H1 (cell line): ENCODE measurements around the gene RBMX. TPM values are rescaled to one million over a fixed set of nuclear protein-coding genes. Genes with fewer than 3 reads are reported as not detected.

Experiments used
- CTCF ChIA-PET: fragments of 300-600 bp; sonication (Branson Sonifier 250); formaldehyde crosslinking; loops from one replicate; lab custom pipeline; 2021; ENCODE audit not compliant: partially characterized antibody; lab: Charles Lee
- POLR2A ChIA-PET: fragments of 300-600 bp; sonication (Branson Sonifier 250); formaldehyde crosslinking; loops from one replicate; lab custom pipeline; 2021; ENCODE audit warnings: inconsistent platforms; ENCODE audit not compliant: partially characterized antibody; lab: Charles Lee
- DNase-seq, 2 experiments: peaks; one replicate each; pipeline versions ENCODE4 v3.0.0 to v3.0.0-alpha.2; 2010 to 2022; ENCODE audit warnings: low spot score in 2 of 2, low read depth in 1 of 2, mixed read lengths in 1 of 2
- FAIRE-seq: peaks from 2 replicates; lab custom pipeline; 2011; peaks lifted over from hg19 to GRCh38; lab: Jason Lieb, UNC
- H2AFZ ChIP-seq: 2 replicates; pipeline ENCODE4 v1.8.1; 2012; ENCODE audit warnings: low read length, inconsistent platforms
- H2AK5ac ChIP-seq: 2 replicates; pipeline ENCODE4 v1.6.1; 2013; ENCODE audit warnings: low read depth, low read length
- H2BK120ac ChIP-seq: replicated peaks from 2 replicates; pipeline ENCODE3; 2013; ENCODE audit warnings: low read depth, low read length, inconsistent platforms
- H2BK12ac ChIP-seq: 2 replicates; pipeline ENCODE4 v1.6.1; 2013; ENCODE audit warnings: low read depth, low read length
- H2BK15ac ChIP-seq: 2 replicates; pipeline ENCODE4 v1.6.1; 2013; ENCODE audit warnings: low read length
- H2BK20ac ChIP-seq: 2 replicates; pipeline ENCODE4 v1.6.1; 2013; ENCODE audit warnings: low read length
- H2BK5ac ChIP-seq: 2 replicates; pipeline ENCODE4 v1.6.1; 2013; ENCODE audit warnings: low read depth, low read length
- H3K14ac ChIP-seq: 2 replicates; pipeline ENCODE4 v1.6.1; 2013; ENCODE audit warnings: inconsistent platforms; ENCODE audit not compliant: insufficient read length
- H3K18ac ChIP-seq: 2 replicates; pipeline ENCODE4 v1.6.1; 2013; ENCODE audit warnings: low read length; ENCODE audit errors: extremely low read depth
- H3K23ac ChIP-seq: 2 replicates; pipeline ENCODE4 v1.6.1; 2013; ENCODE audit warnings: inconsistent platforms; ENCODE audit not compliant: insufficient read length
- H3K23me2 ChIP-seq: 2 replicates; pipeline ENCODE4 v1.6.1; 2013; ENCODE audit warnings: low read depth, low read length
- H3K27ac ChIP-seq: 2 replicates; pipeline ENCODE4 v1.6.1; 2011; ENCODE audit warnings: low read depth, low read length, inconsistent platforms
- H3K27me3 ChIP-seq, 4 experiments: replicated peaks in 1 of 4; 1 replicate in 1 of 4; 2 replicates in 3 of 4; pipeline versions ENCODE4 v1.6.1 to v1.8.1; 2011 to 2013; ENCODE audit warnings: low read length in 3 of 4, mild to moderate bottlenecking in 3 of 4, inconsistent platforms in 2 of 4, mixed read lengths in 2 of 4, moderate library complexity in 1 of 4; ENCODE audit not compliant: control insufficient read depth in 3 of 4, insufficient read depth in 3 of 4; ENCODE audit errors: extremely low read depth in 1 of 4
- H3K36me3 ChIP-seq, 4 experiments: 2 replicates each; pipeline versions ENCODE4 v1.6.1 to v1.8.1; 2011 to 2013; ENCODE audit warnings: mild to moderate bottlenecking in 4 of 4, low read length in 3 of 4, moderate library complexity in 2 of 4, control low read depth in 1 of 4, inconsistent platforms in 1 of 4; ENCODE audit not compliant: insufficient read depth in 4 of 4, control insufficient read depth in 2 of 4
- H3K4ac ChIP-seq: replicated peaks from 2 replicates; pipeline ENCODE3; 2013; ENCODE audit warnings: low read length, low read depth, mixed read lengths, inconsistent platforms; ENCODE audit not compliant: insufficient read length
- H3K4me1 ChIP-seq, 4 experiments: replicated peaks in 1 of 4; 1 replicate in 1 of 4; 2 replicates in 3 of 4; pipeline versions ENCODE4 v1.6.1 to v1.8.1; 2011 to 2013; ENCODE audit warnings: low read length in 3 of 4, inconsistent platforms in 2 of 4, mixed read lengths in 1 of 4; ENCODE audit not compliant: insufficient read depth in 4 of 4, control insufficient read depth in 3 of 4
- H3K4me2 ChIP-seq, 2 experiments: 2 replicates each; pipeline versions ENCODE4 v1.6.1 to v1.8.1; 2011 to 2013; ENCODE audit warnings: low read depth in 2 of 2, low read length in 2 of 2, control low read depth in 1 of 2, inconsistent platforms in 1 of 2, mild to moderate bottlenecking in 1 of 2; ENCODE audit not compliant: insufficient read depth in 1 of 2
- H3K4me3 ChIP-seq, 4 experiments: fragments of 200-600, 300-600 bp in 1 of 4; sonication (generic), shearing (Covaris generic), sonication (Bioruptor Twin) in 1 of 4; 2 replicates each; pipeline versions ENCODE4 v1.5.1 to v1.8.1; 2011 to 2016; ENCODE audit warnings: low read length in 4 of 4, low read depth in 3 of 4, control low read depth in 2 of 4, inconsistent platforms in 2 of 4, mild to moderate bottlenecking in 2 of 4, mixed read lengths in 1 of 4, moderate library complexity in 1 of 4; ENCODE audit not compliant: insufficient read depth in 2 of 4; ENCODE audit errors: extremely low read depth in 1 of 4
- H3K56ac ChIP-seq: replicated peaks from 2 replicates; pipeline ENCODE3; 2013; ENCODE audit warnings: low read depth, mild to moderate bottlenecking, mixed read lengths, low read length, inconsistent platforms; ENCODE audit not compliant: insufficient read length
- H3K79me1 ChIP-seq: 2 replicates; pipeline ENCODE4 v1.6.1; 2013; ENCODE audit warnings: low read depth, low read length, control low read depth
- H3K79me2 ChIP-seq, 2 experiments: 2 replicates each; pipeline versions ENCODE4 v1.6.1 to v1.8.1; 2012 to 2013; ENCODE audit warnings: low read length in 2 of 2, mild to moderate bottlenecking in 2 of 2, inconsistent platforms in 1 of 2; ENCODE audit not compliant: insufficient read depth in 2 of 2, control insufficient read depth in 1 of 2
- H3K9ac ChIP-seq, 4 experiments: replicated peaks in 1 of 4; 1 replicate in 1 of 4; 2 replicates in 3 of 4; pipeline versions ENCODE4 v1.6.1 to v1.8.1; 2011 to 2013; ENCODE audit warnings: low read depth in 3 of 4, low read length in 3 of 4, control low read depth in 2 of 4, mild to moderate bottlenecking in 2 of 4, moderate library complexity in 2 of 4, inconsistent platforms in 1 of 4; ENCODE audit errors: extremely low read depth in 1 of 4
- H3K9me3 ChIP-seq, 2 experiments: 2 replicates each; pipeline versions ENCODE4 v1.6.1 to v1.8.1; 2012 to 2013; ENCODE audit warnings: mild to moderate bottlenecking in 2 of 2, moderate library complexity in 2 of 2, control low read depth in 1 of 2, inconsistent platforms in 1 of 2, low read depth in 1 of 2, low read length in 1 of 2, mixed read lengths in 1 of 2; ENCODE audit not compliant: insufficient read depth in 2 of 2
- H4K20me1 ChIP-seq, 2 experiments: replicated peaks in 1 of 2; 2 replicates each; pipeline versions ENCODE3 to v1.8.1; 2011 to 2013; ENCODE audit warnings: inconsistent platforms in 2 of 2, low read length in 2 of 2, mild to moderate bottlenecking in 1 of 2; ENCODE audit not compliant: insufficient read depth in 2 of 2, control insufficient read depth in 1 of 2
- H4K5ac ChIP-seq: 2 replicates; pipeline ENCODE4 v1.6.1; 2013; ENCODE audit warnings: low read length, low read depth, mixed read lengths, inconsistent platforms; ENCODE audit not compliant: insufficient read length
- H4K8ac ChIP-seq: 2 replicates; pipeline ENCODE4 v1.8.0; 2013; ENCODE audit warnings: mild to moderate bottlenecking, moderate library complexity, low read length, inconsistent platforms; ENCODE audit not compliant: insufficient read depth; ENCODE audit errors: extremely low read depth
- H4K91ac ChIP-seq: replicated peaks from 2 replicates; pipeline ENCODE3; 2013; ENCODE audit warnings: low read length, mixed read lengths, inconsistent platforms; ENCODE audit not compliant: insufficient read length
- ASH2L ChIP-seq: fragments of 200-600, 300-600 bp; sonication (generic); IDR thresholded peaks from one replicate; pipeline ENCODE4 v1.7.1; 2017; ENCODE audit warnings: low read length
- BCL11A ChIP-seq, 2 experiments: IDR thresholded peaks; one replicate each; pipeline ENCODE4 v1.6.1; 2011; ENCODE audit warnings: low read depth in 2 of 2, low read length in 2 of 2, mild to moderate bottlenecking in 2 of 2
- BRCA1 ChIP-seq: IDR thresholded peaks from 2 replicates; pipeline ENCODE4 v1.6.1; 2012; ENCODE audit warnings: low read depth, low read length, improper control_type of control experiment
- EP300 ChIP-seq, 2 experiments: IDR thresholded peaks; 1 replicate in 1 of 2; 2 replicates in 1 of 2; pipeline ENCODE4 v1.6.1; 2011 to 2012; ENCODE audit warnings: low read depth in 2 of 2, low read length in 2 of 2, mild to moderate bottlenecking in 2 of 2, borderline replicate concordance in 1 of 2, inconsistent platforms in 1 of 2, moderate library complexity in 1 of 2
- KDM1A ChIP-seq: fragments of 200-600, 300-600 bp; sonication (generic); IDR thresholded peaks from 2 replicates; pipeline ENCODE4 v1.7.1; 2016; ENCODE audit warnings: mild to moderate bottlenecking, low read length, borderline replicate concordance
- POLR2A ChIP-seq, 2 experiments: IDR thresholded peaks; 1 replicate in 1 of 2; 2 replicates in 1 of 2; pipeline ENCODE4 v1.6.1; 2011; ENCODE audit warnings: low read depth in 2 of 2, low read length in 2 of 2, mild to moderate bottlenecking in 2 of 2; ENCODE audit errors: control extremely low read depth in 1 of 2
- POLR2AphosphoS5 ChIP-seq: IDR thresholded peaks from 2 replicates; pipeline ENCODE4 v1.6.1; 2011; ENCODE audit warnings: low read depth, low read length
- RFX5 ChIP-seq: IDR thresholded peaks from 2 replicates; pipeline ENCODE4 v1.6.1; 2011; ENCODE audit warnings: low read depth, low read length, improper control_type of control experiment, borderline replicate concordance
- RNF2 ChIP-seq: fragments of 200-900, 300-1000 bp; sonication (generic); IDR thresholded peaks from 2 replicates; pipeline ENCODE4 v1.7.1; 2016; ENCODE audit warnings: borderline replicate concordance, low read depth, mild to moderate bottlenecking, antibody characterized with exemption, low read length; ENCODE audit not compliant: poor library complexity, severe bottlenecking; ENCODE audit errors: missing control alignments
- SP2 ChIP-seq: IDR thresholded peaks from 2 replicates; pipeline ENCODE4 v1.6.1; 2012; ENCODE audit warnings: mild to moderate bottlenecking, low read length, inconsistent platforms
- SUZ12 ChIP-seq: fragments of 200-600 bp; sonication (generic); IDR thresholded peaks from 2 replicates; pipeline ENCODE4 v1.6.1; 2012; ENCODE audit warnings: mild to moderate bottlenecking, inconsistent platforms, low read length, moderate library complexity, mixed read lengths
- TEAD4 ChIP-seq: IDR thresholded peaks from 2 replicates; pipeline ENCODE4 v1.6.1; 2012; ENCODE audit warnings: low read depth, low read length, inconsistent platforms, mixed read lengths
- WGBS, 2 experiments: shearing (Covaris generic) in 1 of 2; methylation state at CpG; one replicate each; pipeline versions ENCODE4 v1.1.6 to v1.1.7; 2013 to 2015; ENCODE audit warnings: low lambda C conversion rate in 2 of 2, mixed read lengths in 2 of 2, inconsistent platforms in 1 of 2, low coverage in 1 of 2, missing lambda C conversion rate in 1 of 2; ENCODE audit not compliant: insufficient replicate concordance in 2 of 2, insufficient coverage in 1 of 2, insufficient read length in 1 of 2; ENCODE audit errors: extremely low coverage in 1 of 2, missing lambda C conversion rate in 1 of 2; 5-methylcytosine and 5-hydroxymethylcytosine counted together
- polyA plus RNA-seq, 7 experiments: library from polyadenylated mRNA; depleted of rRNA in 3 of 7; stranded (reverse) in 5 of 7; unstranded in 2 of 7; fragments of >200 nt in 5 of 7; fragments of 200-250 nt in 2 of 7; gene quantifications; 1 replicate in 5 of 7; 2 replicates in 1 of 7; 4 replicates in 1 of 7; pipeline versions ENCODE4 v1.2.1 to v1.2.3, GENCODE V29; 2011 to 2013; ENCODE audit warnings: missing spikeins in 2 of 7, mixed read lengths in 2 of 7
- total RNA-seq: library from RNA; stranded (reverse); fragmentation: NEBNext Ultra II Directional; extraction: Animal tissue kit (Norgen Biotek cat#: 25700); gene quantifications from 2 replicates; pipeline ENCODE4 v1.2.1, GENCODE V29; 2021

The RBMX gene
- total and polyA plus RNA-seq, 2 of the 8 experiments (the other 6 are each of a cell fraction or from before 2014, with no cell fraction given), result 213 to 476 TPM

DNA sequence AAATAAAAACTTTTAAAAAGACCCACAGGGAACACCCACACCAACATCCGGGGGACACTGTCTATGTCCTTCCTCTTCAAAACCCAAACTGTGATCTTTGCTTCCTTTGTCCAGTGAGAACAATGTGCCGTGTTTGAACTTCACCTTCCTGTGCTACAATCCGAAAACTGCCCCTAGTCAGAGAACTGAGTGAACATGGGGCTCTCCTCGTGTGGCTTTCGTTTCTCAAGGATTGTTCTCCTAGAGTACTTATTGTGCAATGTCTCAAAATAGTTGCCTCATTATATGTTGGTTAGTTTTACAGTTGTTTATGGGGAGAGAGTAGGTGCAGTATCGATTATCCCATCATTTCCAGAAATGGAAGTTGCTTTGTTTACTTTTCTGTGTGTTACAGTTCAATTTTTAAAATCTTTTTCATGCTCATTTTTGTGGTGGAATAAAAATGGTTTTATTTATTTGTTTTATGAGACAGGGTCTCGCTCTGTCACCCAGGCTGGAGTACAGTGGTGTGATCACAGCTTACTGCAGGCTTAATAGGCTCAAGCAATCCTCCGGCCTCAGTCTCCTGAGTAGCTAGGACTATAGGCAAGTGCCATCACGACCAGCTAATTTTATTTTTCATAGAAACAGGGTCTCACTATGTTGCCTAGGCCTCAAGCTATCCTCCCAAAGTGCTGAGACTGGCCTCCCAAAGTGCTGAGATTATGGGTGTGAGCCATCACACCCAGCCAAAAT, 29.9 kb downstream of the RBMX start:
- no peaks in the 10 kb centered on the region for H3K79me1 ChIP-seq
- H3K9ac ChIP-seq, result no peak overlapping the region
- H2BK120ac ChIP-seq, result no peak overlapping the region
- no peak overlapping the region for H3K27ac ChIP-seq
- no peak overlapping the region for H3K4me3 ChIP-seq
- H2BK15ac ChIP-seq, result no peak overlapping the region
- H4K5ac ChIP-seq, result no peak overlapping the region
- H3K4me1 ChIP-seq, result no peaks in the 10 kb centered on the region
- no peak overlapping the region for H3K18ac ChIP-seq
- H3K4ac ChIP-seq, result no peak overlapping the region
- ChIA-PET CTCF (interaction anchor here (0.6 kb wide), 1 partner anchor 1512 kb away, joined by 3 read pairs; no protein-coding TSS in a partner anchor), POLR2A (interaction anchor here (1.5 kb wide), 1 partner anchor 8 kb away, joined by 5 read pairs; no protein-coding TSS in a partner anchor)
- no peak overlapping the region for H2AK5ac ChIP-seq
- no peak for FAIRE-seq
- H3K27me3 ChIP-seq, result no peaks in the 10 kb centered on the region
- H3K79me2 ChIP-seq, result no peaks in the 10 kb centered on the region
- peaks cover 0 to 13% (median 4%) of the 10 kb centered on the region in 4 experiments; a peak in 4 of 8 replicates for H3K36me3 ChIP-seq
- H4K20me1 ChIP-seq, result no peaks in the 10 kb centered on the region
- no peaks in the 10 kb centered on the region for H3K9me3 ChIP-seq
- TF ChIP-seq POLR2AphosphoS5, result no peak
- no peak for TF ChIP-seq KDM1A
- no peak for TF ChIP-seq POLR2A (IDR thresholded peaks at IDR 0.05; ENCODE audit: control extremely low read depth in 1 of 2, low read depth in 2 of 2, low read length in 2 of 2)
- no peak for TF ChIP-seq ASH2L
- TF ChIP-seq TEAD4, result no peak
- TF ChIP-seq SUZ12, result no peak
- no peak for TF ChIP-seq RFX5
- TF ChIP-seq RNF2, result no peak
- TF ChIP-seq BCL11A (IDR thresholded peaks at IDR 0.05; ENCODE audit: low read depth in 2 of 2, low read length in 2 of 2), result no peak
- no peak for TF ChIP-seq BRCA1
- no peak for TF ChIP-seq EP300 (IDR thresholded peaks at IDR 0.05; ENCODE audit: borderline replicate concordance in 1 of 2, low read depth in 2 of 2, low read length in 2 of 2)
- TF ChIP-seq SP2, result no peak
- H2BK5ac ChIP-seq, result no peak overlapping the region
- H2AFZ ChIP-seq, result no peak overlapping the region
- no peak overlapping the region for H4K91ac ChIP-seq
- 87% methylated on average over 9 of the region's 9 CpGs; no CpG with 5 or more reads in 1 of the 2 experiments for WGBS, 2 experiments
- H2BK12ac ChIP-seq, result no peak overlapping the region
- H3K4me2 ChIP-seq, result no peak overlapping the region
- no peak overlapping the region for H4K8ac ChIP-seq
- H3K56ac ChIP-seq, result no peak overlapping the region
- DNase-seq, result no peak
- H3K14ac ChIP-seq, result no peak overlapping the region
- H3K23me2 ChIP-seq, result no peaks in the 10 kb centered on the region
- H3K23ac ChIP-seq, result no peak overlapping the region
- H2BK20ac ChIP-seq, result no peak overlapping the region
